Lower leg skin (tissue), 3 donors: Measurements from ENCODE around the gene PPIP5K2.

ENCODE experiments used
- CTCF ChIP-seq, 3 donors: fragments of 450-650 bp; IDR thresholded peaks; one replicate each; pipeline ENCODE4 v1.5.1; 2016; ENCODE audit warnings: antibody characterized with exemption in 3 of 3, mild to moderate bottlenecking in 3 of 3, moderate library complexity in 2 of 3
- POLR2A ChIP-seq, 2 donors: fragments of 450-650 bp; IDR thresholded peaks; one replicate each; pipeline ENCODE4 v1.6.1; 2016 to 2017; ENCODE audit warnings: antibody characterized with exemption in 2 of 2, mild to moderate bottlenecking in 1 of 2, moderate library complexity in 1 of 2

- no peak for TF ChIP-seq CTCF (IDR thresholded peaks at IDR 0.05)
- TF ChIP-seq POLR2A (IDR thresholded peaks at IDR 0.05), result no peak
Measured at GRCh38 chr5:103166706-103167105, 46.6 kb downstream of the PPIP5K2 start.
